ENCODE measurements around the gene KCNQ1. TPM values are rescaled to one million over a fixed set of nuclear protein-coding genes. Genes with fewer than 3 reads are reported as not detected.

The KCNQ1 gene
- total and polyA plus RNA-seq, 2 of the 13 experiments (the other 11 are each of a cell fraction or from before 2014, with no cell fraction given), result 0.02 to 0.08 TPM

DNA sequence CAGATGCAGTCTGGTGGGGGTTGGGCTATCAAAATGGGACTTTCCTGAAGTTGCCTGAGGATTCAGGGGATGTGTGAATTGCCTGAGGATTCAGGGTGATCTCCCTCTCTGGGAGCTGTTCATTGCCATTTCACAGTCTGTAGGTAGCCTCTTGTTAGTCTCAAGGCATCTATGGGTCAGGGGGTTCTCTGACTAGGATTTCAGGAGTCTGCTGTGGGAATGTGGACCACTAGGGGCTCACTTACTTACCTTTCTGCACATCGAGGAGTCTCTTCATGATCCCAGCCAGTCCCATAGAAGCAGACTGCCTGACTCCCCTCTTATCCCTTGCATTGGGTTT is 200.9 kb downstream of the KCNQ1 start (continued):
- TF ChIP-seq, protein P1, sequence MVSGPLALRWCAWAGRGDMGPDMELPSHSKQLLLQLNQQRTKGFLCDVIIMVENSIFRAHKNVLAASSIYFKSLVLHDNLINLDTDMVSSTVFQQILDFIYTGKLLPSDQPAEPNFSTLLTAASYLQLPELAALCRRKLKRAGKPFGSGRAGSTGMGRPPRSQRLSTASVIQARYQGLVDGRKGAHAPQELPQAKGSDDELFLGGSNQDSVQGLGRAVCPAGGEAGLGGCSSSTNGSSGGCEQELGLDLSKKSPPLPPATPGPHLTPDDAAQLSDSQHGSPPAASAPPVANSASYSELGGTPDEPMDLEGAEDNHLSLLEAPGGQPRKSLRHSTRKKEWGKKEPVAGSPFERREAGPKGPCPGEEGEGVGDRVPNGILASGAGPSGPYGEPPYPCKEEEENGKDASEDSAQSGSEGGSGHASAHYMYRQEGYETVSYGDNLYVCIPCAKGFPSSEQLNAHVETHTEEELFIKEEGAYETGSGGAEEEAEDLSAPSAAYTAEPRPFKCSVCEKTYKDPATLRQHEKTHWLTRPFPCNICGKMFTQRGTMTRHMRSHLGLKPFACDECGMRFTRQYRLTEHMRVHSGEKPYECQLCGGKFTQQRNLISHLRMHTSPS (CRISPR knock-in tag; IDR thresholded peaks at IDR 0.05; ENCODE audit: low read depth), result no peak
- TF ChIP-seq ZBTB38 (CRISPR knock-in tag; IDR thresholded peaks at IDR 0.05) (no peak), MAF1 (CRISPR knock-in tag; IDR thresholded peaks at IDR 0.05; ENCODE audit: borderline replicate concordance) (0 out of 2 replicates have a peak, but pooled peaks have one; percentile 15), KMT2A (CRISPR knock-in tag; IDR thresholded peaks at IDR 0.05) (no peak), ZNF619 (CRISPR knock-in tag; IDR thresholded peaks at IDR 0.05) (no peak), ZNF326 (CRISPR knock-in tag; IDR thresholded peaks at IDR 0.05; ENCODE audit: borderline replicate concordance) (peak; percentile 53; the same call in 1 of the 2 replicates), ELF4 (CRISPR knock-in tag; IDR thresholded peaks at IDR 0.05; ENCODE audit: borderline replicate concordance) (no peak), PHF21A (CRISPR knock-in tag; IDR thresholded peaks at IDR 0.05) (no peak), GATA4 (IDR thresholded peaks at IDR 0.05; ENCODE audit: borderline replicate concordance, low read depth) (0 out of 2 replicates have a peak, but pooled peaks have one; percentile 7), RFXAP (CRISPR knock-in tag; IDR thresholded peaks at IDR 0.05; ENCODE audit: borderline replicate concordance) (0 out of 2 replicates have a peak, but pooled peaks have one; percentile 23), ZNF230 (CRISPR knock-in tag; IDR thresholded peaks at IDR 0.05) (no peak)
- TF ChIP-seq, protein P2, sequence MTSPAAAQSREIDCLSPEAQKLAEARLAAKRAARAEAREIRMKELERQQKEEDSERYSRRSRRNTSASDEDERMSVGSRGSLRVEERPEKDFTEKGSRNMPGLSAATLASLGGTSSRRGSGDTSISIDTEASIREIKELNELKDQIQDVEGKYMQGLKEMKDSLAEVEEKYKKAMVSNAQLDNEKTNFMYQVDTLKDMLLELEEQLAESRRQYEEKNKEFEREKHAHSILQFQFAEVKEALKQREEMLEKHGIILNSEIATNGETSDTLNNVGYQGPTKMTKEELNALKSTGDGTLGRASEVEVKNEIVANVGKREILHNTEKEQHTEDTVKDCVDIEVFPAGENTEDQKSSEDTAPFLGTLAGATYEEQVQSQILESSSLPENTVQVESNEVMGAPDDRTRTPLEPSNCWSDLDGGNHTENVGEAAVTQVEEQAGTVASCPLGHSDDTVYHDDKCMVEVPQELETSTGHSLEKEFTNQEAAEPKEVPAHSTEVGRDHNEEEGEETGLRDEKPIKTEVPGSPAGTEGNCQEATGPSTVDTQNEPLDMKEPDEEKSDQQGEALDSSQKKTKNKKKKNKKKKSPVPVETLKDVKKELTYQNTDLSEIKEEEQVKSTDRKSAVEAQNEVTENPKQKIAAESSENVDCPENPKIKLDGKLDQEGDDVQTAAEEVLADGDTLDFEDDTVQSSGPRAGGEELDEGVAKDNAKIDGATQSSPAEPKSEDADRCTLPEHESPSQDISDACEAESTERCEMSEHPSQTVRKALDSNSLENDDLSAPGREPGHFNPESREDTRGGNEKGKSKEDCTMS (CRISPR knock-in tag; conservative IDR thresholded peaks at IDR 0.05), result no peak
- TF ChIP-seq, protein P3, sequence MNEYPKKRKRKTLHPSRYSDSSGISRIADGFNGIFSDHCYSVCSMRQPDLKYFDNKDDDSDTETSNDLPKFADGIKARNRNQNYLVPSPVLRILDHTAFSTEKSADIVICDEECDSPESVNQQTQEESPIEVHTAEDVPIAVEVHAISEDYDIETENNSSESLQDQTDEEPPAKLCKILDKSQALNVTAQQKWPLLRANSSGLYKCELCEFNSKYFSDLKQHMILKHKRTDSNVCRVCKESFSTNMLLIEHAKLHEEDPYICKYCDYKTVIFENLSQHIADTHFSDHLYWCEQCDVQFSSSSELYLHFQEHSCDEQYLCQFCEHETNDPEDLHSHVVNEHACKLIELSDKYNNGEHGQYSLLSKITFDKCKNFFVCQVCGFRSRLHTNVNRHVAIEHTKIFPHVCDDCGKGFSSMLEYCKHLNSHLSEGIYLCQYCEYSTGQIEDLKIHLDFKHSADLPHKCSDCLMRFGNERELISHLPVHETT (CRISPR knock-in tag; conservative IDR thresholded peaks at IDR 0.05), result no peak
- TF ChIP-seq, protein P4, sequence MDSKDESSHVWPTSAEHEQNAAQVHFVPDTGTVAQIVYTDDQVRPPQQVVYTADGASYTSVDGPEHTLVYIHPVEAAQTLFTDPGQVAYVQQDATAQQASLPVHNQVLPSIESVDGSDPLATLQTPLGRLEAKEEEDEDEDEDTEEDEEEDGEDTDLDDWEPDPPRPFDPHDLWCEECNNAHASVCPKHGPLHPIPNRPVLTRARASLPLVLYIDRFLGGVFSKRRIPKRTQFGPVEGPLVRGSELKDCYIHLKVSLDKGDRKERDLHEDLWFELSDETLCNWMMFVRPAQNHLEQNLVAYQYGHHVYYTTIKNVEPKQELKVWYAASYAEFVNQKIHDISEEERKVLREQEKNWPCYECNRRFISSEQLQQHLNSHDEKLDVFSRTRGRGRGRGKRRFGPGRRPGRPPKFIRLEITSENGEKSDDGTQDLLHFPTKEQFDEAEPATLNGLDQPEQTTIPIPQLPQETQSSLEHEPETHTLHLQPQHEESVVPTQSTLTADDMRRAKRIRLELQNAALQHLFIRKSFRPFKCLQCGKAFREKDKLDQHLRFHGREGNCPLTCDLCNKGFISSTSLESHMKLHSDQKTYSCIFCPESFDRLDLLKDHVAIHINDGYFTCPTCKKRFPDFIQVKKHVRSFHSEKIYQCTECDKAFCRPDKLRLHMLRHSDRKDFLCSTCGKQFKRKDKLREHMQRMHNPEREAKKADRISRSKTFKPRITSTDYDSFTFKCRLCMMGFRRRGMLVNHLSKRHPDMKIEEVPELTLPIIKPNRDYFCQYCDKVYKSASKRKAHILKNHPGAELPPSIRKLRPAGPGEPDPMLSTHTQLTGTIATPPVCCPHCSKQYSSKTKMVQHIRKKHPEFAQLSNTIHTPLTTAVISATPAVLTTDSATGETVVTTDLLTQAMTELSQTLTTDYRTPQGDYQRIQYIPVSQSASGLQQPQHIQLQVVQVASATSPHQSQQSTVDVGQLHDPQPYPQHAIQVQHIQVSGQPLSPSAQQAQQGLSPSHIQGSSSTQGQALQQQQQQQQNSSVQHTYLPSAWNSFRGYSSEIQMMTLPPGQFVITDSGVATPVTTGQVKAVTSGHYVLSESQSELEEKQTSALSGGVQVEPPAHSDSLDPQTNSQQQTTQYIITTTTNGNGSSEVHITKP (CRISPR knock-in tag; IDR thresholded peaks at IDR 0.05; ENCODE audit: low read depth), result no peak
- TF ChIP-seq, protein P5, sequence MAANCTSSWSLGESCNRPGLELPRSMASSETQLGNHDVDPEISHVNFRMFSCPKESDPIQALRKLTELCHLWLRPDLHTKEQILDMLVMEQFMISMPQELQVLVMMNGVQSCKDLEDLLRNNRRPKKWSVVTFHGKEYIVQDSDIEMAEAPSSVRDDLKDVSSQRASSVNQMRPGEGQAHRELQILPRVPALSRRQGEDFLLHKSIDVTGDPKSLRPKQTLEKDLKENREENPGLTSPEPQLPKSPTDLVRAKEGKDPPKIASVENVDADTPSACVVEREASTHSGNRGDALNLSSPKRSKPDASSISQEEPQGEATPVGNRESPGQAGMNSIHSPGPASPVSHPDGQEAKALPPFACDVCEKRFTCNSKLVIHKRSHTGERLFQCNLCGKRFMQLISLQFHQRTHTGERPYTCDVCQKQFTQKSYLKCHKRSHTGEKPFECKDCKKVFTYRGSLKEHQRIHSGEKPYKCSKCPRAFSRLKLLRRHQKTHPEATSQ (CRISPR knock-in tag; IDR thresholded peaks at IDR 0.05; ENCODE audit: borderline replicate concordance), result 0 out of 2 replicates have a peak, but pooled peaks have one; percentile 13

Measured in HepG2 (cell line).